Colon (tissue), 2 donors: ENCODE data around the gene MYL5.

Source experiments
- FAIRE-seq: peaks from 2 replicates; lab custom pipeline; 2012; peaks lifted over from hg19 to GRCh38; lab: Jason Lieb, UNC
- donor health status: control.
- donor health status: control.

MYL5 gene

DNA sequence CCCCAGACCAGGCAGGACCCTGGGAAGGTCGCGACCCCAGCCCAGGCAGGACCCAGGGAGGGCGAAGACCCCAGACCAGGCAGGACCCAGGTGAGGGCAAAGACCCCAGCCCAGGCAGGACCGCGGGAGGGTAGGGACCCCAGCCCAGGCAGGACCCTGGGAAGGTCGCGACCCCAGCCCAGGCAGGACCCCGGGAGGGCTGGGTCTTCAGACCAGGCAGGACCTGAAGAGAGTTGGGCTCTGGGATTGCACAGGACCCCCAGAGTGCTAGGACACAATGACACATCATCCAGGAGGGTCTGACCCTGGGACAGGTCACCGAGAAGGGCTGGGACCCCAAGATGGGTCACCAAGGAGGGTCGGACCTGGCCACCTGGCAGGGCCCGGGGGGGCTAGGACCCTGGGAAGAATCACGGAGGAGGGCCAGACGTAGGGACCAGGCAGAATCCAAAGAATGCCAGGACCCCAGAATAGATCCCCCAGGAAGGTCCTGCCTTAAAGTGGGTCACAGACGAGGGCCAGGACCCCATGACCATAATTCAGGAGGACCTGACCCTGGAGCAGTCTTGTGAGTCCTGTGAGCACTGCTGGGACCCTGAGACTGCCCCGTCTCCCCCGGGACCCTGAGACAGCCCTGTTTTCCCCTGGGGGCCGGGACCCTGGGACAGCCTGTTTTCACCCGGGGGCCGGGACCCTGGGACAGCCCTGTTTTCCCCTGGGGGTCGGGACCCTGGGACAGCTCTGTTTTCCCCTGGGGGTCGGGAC is 32.7 kb downstream of the MYL5 start:
- FAIRE-seq = no peak

DNA sequence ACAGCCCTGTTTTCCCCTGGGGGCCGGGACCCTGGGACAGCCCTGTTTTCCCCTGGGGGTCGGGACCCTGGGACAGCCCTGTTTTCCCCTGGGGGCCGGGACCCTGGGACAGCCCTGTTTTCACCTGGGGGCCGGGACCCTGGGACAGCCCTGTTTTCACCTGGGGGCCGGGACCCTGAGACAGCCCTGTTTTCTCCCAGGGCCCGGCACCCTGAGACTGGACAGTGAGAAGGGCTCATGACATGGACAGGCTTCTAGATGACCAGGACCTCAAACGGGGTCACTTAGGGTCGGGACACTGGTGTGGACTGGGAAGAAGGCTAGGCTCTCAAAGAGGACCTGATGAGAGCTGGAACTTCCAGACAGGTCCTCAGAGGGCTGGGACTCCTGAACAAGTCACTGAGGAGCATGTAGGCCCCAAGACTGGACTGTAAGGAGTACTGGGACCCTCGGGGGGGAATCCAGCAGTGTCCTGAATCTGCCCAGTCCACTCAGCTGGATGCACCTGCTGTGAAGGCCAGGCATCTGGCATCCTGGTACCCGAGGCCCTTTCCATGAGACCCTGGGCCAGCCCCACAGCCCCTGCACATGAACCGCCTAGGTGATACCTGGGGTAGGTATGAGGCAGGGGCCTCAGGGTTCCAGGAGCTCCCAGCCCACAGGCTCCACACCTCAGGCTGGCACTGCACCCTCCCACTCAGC is 33.7 kb downstream of the MYL5 start:
- FAIRE-seq = no peak

DNA sequence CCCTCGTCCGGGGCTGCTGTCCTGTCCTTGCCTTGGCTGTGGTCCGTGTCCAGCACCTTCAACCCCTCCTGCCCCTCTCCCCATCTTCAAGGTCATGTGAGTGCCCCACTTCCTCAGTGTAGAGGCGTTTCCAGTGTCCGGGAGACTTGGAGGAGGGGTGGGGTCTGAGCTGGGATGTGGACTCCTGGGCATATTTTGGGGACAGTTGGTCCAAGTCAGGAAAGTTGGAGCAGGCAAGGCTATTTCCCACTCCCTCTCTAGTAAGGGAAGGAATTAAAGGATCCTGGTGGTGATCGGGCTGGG is 34.2 kb downstream of the MYL5 start:
- FAIRE-seq = no peak

DNA sequence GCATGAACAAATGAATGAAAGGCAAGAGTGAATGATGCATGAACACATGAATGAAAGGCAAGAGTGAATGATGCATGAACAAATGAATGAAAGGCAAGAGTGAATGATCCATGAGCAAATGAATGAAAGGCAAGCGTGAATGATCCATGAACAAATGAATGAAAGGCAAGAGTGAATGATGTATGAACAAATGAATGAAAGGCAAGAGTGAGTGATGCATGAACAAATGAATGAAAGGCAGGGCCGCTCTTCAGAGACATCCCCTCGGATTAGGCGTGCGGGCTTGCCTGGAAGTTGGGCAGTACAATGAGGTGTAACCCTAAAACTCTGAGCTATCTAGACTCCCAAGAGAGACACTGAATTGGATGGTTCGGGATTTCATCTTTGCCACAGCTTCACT is 35.0 kb downstream of the MYL5 start:
- FAIRE-seq = no peak

DNA sequence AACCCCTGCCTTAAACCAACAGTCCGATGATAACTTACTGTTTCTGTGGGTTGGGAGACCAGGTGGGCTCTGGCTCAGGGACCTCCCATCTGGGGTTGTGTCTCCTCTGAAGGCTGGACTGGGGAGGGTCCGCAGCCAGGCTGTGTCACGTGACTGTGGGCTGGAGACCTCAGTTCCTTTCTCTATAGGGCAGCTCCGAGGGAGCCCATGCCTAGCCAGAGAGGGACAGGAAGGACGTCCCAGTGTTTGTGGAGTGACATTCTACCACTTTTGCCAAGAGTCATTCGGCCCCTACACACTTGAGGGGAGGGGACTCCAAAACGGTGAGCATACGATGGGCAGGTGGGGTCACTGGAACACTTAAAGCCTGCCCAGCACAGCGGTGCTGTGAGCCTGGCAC is 35.8 kb downstream of the MYL5 start:
- no peak for FAIRE-seq

DNA sequence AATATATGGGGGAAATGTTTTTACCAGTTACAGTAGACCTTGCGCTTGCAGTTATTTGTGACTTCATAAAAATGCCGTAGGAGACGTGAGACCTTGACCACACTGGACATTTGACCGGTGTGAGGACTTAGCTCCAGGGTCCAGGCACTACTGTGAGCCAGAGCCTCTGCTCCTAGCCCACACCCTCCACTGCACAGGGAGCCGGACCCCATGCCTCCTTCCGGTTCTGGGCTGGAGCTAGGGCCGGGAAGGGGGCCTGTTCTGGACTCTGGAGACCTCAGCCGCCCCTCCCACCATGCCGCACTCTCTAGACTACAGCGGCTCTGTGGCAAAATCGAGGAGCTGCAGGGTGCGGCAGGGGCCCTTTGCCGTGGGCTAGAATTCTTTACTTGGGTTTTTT is 36.6 kb downstream of the MYL5 start:
- no peak for FAIRE-seq

DNA sequence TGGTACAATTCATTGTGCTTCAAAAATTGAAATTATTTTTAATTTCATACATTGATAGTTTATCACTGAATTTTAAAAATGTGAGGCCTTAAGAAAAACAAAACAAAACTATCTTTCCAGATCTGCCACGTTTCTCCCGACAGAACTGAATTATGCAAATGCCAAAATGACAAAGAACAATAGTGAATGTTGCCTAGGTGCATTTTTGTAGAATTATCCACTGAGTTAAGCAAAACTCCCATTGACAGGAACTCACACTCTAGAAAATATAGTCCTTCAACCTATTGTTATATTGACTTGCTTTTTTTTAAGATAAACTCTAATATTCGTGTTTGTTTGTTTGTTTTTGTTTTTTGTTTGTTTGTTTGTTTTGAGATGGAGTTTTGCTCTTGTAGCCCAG is 37.8 kb downstream of the MYL5 start:
- FAIRE-seq = no peak

DNA sequence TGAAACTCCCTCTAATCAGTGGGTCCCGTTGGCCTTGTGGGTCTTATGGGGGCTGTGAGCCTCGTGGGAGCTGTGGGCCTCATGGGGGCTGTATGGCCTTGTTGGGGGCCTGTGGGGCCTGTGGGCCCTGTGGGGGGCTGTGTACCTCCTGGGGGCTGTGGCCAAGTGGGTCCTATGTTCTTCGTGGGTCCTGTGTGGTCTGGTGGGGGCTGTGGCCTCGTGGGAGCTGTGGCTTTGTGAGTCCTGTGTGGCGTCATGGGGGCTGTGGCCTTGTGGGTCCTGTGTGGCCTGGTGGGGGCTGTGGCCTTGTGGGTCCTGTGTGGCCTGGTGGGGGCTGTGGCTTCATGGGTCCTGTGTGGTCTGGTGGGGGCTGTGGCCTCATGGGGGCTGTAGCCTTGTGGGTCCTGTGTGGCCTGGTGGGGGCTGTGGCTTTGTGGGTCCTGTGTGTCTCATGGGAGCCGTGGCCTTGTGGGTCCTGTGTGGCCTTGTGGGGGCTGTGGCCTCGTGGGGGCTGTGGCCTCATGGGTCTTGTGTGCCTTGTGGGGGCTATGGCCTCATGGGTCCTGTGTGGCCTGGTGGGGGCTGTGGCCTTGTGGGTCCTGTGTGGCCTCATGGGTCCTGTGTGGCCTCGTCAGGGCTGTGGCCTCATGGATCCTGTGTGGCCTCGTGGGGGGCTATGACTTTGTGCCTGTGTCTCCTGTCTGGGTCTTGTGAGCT is 38.7 kb downstream of the MYL5 start:
- FAIRE-seq = no peak

DNA sequence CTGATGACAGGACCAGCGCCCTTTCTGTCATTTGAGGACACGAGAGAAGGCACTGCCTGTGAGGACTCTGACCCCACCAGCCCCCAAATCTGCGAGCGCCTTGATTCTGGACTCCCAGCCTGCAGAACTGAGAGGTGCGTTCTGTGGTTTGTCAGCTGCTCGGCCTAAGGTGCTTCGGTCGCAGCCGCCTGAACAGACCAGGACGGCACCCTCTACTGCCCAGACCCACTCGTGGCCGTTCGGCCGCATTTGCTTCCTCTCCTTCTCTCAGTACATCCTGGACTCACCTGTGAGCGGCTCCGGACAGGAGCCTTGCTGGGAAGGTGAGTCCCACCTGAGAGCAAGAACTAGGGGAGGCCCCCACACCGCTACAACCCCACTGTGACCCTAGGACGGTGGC is 39.7 kb downstream of the MYL5 start:
- no peak for FAIRE-seq

DNA sequence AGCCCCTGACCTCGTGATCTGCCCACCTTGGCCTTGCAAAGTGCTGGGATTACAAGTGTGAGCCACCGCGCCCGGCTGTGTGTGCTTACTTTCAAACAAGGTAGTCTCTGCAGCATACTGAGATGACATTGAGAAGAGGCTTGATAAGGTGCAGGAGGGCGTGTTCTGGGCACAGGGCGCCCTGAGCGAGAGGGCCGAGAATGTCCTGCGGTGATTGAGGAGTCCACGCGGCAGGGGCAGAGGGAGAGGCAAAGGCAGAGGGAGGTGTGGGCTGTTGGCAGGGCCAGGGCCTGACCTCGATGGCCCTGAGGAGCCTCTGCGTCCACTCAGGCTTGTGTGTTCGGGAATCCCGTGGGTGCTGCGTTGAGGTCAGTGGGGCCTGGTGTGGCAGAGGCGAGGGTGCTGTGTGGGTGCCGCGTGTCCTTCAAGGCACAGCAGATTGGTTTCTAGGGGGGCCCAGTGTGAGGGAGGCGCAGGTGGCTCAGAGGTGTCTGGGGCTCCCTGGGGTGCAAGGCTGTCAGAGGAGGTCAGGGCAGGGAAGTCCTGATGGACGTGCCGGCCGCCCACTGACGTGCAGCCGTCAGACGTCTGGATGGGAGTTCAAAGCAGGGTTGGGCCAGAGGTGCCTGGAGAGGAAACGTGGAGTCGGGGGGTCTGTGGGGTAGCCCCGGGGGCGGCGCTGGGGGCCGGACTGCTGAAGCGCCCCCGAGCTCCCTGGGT is 43.4 kb downstream of the MYL5 start:
- no peak for FAIRE-seq

DNA sequence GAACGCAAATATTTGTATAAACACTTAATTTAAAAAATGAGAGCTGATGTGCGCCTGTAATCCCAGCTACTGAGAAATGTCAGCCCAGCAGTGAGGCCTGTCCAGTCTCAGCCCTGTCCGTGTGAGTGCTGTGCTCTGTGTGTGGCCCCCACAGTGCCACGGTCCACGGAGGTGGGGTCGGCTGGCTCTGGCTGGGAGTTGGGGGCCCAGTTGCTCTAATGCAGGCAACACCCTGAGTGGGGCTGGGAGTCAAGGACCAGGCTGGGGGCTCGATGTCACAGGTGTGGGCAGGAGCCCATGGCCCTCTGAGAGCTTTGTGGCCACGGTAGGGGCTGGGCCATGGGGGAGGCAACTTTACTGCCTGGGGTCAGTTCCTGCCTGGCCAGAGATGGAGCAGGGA is 44.1 kb downstream of the MYL5 start:
- no peak for FAIRE-seq

DNA sequence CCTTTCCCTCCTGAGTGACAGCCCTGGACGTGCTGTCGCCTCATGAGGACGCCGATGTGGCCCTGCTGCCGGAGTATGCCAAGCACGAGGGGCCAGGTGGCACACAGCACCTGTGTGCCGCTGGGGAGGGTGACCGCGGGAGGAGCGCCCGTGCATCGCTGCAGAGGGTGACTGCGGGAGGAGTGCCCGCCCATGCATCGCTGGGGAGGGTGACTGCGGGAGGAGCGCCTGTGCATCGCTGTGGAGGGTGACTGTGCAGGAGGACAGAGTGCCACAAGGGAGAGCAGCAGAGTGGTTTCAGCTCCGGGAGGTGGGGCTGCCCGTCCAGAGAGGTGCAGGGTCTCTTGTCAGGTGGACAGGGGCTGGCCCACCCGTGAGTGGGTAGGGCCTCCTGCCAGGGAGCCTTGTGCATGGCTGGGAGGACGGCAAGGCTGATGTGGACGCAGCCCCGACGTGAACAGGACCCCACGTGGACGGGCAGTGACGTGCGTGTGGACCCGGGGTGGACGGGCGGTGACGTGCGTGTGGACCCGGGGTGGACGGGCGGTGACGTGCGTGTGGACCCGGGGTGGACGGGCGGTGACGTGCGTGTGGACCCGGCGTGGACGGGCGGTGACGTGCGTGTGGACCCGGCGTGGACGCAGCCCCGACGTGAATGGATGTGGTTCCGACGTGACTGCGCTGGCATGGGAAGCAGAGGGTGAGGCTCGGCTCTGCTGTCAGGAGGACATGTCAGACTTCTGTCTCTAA is 45.9 kb downstream of the MYL5 start:
- no peak for FAIRE-seq

DNA sequence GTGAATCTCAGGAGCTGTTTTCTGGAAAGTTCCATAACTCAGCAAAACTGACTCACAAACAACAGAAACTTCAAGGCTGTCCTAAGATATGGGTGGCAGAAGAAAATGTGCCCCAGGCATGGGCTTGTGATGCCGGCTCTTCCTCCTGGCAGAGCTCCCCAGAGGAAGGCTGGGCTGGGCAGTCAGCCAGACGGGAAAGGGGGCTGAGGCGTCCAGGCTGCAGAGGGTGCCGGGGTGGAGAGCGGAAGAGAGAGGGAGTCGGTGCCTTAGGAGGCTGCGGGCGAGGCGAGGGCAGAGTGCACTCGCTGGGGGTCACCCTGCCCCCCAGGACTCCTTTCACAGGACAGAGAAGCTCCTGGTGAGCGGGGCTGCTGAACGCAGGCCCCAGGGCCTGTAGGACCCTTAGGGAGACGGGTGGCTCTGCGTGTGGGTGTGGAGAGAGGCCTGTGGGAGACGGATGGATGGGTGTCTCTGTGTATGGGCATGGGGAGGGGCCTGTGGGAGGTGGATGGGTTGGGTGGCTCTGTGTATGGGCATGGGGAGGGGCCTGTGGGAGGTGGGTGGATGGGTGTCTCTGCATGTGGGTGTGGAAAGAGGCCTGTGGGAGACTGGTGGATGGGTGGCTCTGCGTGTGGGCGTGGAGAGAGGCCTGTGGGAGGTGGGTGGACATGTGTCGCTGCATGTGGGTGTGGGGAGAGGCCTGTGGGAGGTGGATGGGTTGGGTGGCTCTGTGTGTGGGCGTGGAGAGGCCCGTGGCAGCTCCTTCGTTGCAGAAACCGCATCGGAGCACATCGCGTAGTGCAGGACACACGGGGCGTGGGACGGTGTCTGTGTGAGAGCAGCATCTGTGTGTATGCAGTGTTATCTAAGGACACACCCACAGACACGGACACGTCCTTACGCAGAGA is 47.2 kb downstream of the MYL5 start:
- no peak for FAIRE-seq

DNA sequence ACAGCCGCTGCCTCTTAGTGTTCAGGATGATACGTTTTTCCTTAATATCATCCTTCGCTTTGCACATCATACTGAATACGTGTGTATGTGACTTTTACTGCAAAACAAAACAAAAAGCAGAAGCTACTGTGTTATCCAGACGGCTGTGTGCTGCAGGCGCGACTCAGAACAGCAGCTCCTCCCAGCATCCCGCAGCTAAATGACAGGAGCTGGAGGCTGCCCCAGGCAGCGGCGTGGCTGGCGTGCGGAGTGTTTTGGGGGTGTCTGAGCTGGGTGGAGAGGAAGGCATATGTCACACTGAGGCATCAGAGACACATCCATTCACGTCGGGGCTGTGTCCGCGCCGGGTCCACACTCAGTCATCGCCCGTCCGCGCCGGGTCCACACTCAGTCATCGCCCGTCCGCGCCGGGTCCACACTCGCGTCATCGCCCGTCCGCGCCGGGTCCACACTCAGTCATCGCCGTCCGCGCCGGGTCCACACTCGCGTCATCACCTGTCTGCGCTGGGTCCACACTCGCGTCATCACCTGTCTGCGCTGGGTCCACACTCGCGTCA is 47.9 kb downstream of the MYL5 start:
- FAIRE-seq = no peak

DNA sequence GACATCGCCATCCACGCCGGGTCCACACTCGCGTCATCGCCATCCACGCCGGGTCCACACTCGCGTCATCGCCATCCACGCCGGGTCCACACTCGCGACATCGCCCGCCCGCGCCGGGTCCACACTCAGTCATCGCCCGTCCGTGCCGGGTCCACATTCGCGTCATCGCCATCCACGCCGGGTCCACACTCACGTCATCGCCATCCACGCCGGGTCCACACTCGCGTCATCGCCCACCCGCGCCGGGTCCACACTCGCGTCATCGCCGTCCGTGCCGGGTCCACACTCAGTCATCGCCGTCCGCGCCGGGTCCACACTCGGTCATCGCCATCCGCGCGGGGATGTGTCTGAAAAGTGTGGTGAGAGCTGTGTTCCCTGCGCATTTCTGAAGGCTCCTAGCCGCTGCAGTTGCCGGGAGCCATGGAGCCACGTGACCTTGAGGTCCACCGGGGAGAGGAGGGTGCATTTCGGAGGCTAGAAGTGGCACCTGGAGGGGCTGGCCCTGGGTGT is 48.6 kb downstream of the MYL5 start:
- FAIRE-seq = no peak

DNA sequence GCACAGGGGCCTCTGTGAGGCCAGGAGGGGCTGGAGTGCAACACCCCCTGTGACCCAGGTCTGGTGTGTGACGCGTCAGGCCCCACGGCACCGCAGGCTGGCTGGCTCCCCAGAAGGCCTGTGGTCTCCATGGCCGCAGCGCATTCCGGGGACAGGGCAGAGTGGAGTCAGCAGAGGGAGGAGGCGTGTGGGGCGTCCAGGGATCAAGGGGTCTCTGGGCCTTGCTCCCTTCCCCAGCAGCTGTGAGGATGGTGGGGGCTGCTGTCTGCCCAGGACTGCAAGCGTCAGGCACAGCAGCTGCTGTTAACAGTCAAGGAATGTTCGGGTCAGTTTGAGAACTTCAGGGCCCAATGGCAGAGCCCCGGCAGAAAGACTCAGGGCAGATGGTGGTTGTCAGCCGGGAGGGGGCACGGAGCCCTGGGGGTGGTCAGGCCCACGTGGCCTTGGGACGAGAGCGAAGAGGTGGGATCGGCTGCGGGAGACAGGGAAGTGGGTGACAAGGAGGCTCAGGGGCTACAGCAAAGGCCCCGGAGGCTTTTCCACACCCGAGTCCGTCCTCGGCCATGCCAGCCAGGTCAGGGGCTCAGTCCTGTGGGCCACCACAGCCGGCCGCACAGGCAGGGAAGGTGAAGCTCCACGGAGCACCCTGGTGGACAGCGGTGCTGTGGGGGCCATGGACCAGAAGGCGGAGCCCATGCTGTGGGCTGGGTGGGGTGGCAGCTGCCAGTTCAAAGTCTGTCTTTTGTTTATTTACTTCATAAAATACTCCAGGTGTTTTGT is 49.6 kb downstream of the MYL5 start:
- no peak for FAIRE-seq

DNA sequence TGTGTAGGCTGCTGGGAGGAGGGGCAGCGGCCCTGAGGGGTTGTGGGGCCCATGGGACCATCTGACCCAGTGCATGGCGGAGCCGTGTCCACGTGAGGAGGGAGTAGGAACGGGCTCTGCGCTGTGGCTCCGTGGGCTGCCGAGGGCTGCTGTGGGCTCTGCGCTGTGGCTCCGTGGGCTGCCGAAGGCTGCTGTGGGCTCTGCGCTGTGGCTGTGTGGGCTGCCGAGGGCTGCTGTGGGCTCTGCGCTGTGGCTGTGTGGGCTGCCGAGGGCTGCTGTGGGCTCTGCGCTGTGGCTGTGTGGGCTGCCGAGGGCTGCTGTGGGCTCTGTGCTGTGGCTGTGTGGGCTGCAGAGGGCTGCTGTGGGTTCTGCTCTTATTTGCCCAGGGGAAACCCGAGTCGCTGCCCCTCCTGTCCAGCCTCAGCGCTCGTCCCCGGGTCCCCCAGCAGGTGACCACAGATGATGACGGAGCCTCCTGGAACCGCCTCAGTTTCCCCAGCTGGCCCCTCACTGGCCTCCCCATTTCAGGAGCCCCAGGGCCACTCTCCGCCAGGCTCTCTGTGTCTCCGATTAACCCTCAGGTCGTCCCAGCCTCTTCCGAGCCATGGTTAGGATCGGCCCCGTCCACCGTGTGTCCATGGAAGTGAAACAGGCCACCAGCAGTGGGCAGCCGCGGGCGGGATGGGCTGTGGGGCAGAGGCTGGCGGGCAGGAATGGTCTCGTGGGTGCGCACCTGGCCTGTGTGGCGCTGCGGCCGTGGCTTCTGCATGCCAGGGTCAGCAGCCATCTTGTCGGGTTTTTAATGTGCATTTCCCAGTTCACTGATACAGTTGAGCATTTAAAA is 51.3 kb downstream of the MYL5 start:
- FAIRE-seq = no peak

DNA sequence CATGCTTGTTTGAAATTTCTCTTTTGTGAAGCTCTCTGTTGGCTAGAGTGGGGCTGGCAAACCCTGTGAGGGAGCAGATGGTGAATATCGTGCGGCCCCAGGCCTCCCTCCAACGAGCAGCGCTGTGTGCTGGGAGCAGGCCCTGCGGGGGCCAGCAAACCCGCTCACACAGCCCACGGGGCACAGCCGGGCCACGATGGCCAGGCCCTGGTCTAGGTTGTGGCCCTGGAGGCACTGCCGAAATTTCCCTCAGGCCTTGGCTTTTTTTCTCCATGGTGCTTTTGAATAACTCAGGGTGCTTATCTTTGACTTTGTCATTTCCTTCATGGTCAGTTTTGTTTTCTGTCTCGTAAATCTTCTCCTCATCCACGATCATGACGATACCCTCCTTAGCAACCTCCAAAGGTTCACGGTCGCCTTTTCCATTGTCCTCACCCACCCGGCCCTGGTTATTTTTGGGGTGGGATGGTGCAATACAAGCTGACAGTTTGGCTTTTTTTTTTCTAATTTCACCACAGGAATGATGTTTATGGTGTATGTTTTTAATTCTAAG is 52.0 kb downstream of the MYL5 start:
- no peak for FAIRE-seq
